ENCODE results near the gene KCNK15.

DNA sequence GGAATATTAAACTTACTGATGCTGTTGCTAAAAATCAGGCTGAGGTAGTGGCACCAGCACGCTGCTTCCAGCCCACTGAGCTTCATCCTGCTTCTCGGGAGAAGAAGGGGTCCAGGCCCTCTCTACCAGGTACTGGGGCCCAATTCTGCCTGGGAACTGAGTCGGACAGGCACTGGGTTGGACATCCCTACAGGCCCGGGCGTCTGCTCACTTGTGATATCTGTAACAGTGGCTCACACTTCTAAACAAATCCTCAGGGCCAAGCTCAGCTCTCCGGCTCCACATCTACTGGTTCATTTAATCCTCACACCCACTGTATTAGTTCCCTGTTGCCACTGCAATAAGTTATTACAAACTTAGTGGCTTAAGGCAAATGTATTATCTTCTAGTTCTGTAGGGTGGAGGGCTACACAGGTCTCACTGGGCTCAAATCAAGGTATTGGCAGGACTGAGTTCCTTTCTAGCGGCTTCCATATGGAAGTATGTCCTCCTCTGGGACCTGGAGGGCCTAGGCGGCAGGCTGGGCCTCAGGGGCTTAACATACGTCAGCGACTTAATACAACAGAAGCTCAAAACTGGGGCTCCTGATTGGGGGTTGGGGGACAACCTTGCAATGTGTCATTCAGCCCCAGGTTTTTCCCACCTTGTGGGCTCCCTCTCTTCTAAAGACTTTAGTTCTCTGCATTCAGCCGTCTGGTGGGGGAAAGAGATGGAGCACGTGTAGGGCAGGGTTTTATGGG is 1.6 kb upstream of the KCNK15 start:
- no peak for TF ChIP-seq POLR2A (IDR thresholded peaks at IDR 0.05; ENCODE audit: low read length)
- no peak for TF ChIP-seq GATA1 (IDR thresholded peaks at IDR 0.05; ENCODE audit: low read depth, low read length)

Measured in erythroblast (primary cell).